ENCODE results near the gene AIFM2.

Gene AIFM2

DNA sequence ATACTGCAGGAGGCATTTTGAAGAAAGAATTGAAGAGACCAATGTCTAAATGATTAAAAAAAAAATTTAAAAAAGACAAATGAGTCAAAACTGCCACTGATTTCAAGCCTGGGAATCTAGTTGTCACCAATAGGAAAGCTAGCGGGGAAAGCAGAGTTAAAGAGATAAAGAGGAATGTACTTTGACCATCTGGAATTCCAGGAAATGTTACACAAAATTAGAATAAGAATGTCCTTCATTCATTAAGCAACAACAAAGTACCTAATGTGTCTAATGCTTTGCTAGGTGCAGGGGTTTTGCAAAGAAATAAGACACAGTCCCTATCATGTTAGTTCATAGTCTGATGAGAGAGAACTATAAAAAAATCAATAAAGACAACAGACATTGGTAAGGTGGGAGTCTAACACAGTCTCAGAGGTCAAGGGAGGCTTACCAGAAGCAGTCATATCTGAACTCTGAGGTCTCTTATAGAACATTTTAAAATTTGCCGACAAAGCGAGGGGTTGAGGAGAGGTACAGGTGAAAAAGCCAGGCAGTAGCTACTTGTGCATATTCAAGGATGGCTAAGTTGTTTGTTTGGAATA, 22.7 kb upstream of the AIFM2 start (continued):
- TF ChIP-seq, protein P1, sequence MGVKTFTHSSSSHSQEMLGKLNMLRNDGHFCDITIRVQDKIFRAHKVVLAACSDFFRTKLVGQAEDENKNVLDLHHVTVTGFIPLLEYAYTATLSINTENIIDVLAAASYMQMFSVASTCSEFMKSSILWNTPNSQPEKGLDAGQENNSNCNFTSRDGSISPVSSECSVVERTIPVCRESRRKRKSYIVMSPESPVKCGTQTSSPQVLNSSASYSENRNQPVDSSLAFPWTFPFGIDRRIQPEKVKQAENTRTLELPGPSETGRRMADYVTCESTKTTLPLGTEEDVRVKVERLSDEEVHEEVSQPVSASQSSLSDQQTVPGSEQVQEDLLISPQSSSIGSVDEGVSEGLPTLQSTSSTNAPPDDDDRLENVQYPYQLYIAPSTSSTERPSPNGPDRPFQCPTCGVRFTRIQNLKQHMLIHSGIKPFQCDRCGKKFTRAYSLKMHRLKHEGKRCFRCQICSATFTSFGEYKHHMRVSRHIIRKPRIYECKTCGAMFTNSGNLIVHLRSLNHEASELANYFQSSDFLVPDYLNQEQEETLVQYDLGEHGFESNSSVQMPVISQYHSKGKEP (tag by site-specific recombination; IDR thresholded peaks at IDR 0.05), result no peak
- TF ChIP-seq, protein P2, sequence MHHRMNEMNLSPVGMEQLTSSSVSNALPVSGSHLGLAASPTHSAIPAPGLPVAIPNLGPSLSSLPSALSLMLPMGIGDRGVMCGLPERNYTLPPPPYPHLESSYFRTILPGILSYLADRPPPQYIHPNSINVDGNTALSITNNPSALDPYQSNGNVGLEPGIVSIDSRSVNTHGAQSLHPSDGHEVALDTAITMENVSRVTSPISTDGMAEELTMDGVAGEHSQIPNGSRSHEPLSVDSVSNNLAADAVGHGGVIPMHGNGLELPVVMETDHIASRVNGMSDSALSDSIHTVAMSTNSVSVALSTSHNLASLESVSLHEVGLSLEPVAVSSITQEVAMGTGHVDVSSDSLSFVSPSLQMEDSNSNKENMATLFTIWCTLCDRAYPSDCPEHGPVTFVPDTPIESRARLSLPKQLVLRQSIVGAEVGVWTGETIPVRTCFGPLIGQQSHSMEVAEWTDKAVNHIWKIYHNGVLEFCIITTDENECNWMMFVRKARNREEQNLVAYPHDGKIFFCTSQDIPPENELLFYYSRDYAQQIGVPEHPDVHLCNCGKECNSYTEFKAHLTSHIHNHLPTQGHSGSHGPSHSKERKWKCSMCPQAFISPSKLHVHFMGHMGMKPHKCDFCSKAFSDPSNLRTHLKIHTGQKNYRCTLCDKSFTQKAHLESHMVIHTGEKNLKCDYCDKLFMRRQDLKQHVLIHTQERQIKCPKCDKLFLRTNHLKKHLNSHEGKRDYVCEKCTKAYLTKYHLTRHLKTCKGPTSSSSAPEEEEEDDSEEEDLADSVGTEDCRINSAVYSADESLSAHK (tag by site-specific recombination; IDR thresholded peaks at IDR 0.05), result no peak
- no peak for TF ChIP-seq ZNF174 (tag by site-specific recombination; IDR thresholded peaks at IDR 0.05)

GRCh38 chr10:70148516-70148915, 15.9 kb upstream of the AIFM2 start:
- H3K36me3 ChIP-seq (ENCODE audit: control insufficient read depth in 2 of 2, insufficient read depth in 1 of 2, low read length in 2 of 2), result peaks cover 25 to 63% of the 10 kb centered on the region in 2 experiments

DNA sequence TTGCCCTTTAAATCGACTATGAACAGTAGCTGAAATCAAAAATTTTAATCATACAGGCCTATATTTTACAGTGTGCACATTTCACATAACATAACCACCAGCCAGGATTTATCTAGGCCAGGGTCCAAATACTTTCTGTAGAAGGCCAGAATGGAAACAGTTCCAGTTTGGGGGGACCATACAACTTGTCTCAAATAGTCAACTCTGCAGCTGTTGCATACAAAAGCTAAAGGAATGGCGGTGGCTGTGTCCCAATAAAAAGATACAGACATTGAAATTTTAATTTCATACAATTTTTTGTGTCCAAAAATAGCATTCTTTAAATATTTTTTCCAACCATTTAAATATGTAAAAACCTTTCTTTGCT, 14.6 kb upstream of the AIFM2 start:
- H3K9me3 ChIP-seq (ENCODE audit: control insufficient read depth, insufficient read depth, low read depth, low read length), result no peaks in the 10 kb centered on the region
- no peak overlapping the region for H3K4me3 ChIP-seq (ENCODE audit: low read depth, low read length)
- TF ChIP-seq ZNF335 (tag by site-specific recombination; conservative IDR thresholded peaks at IDR 0.05) (peak; percentile 4; the same call in 1 of the 2 replicates), ZSCAN23 (tag by site-specific recombination; IDR thresholded peaks at IDR 0.05) (no peak), REST (tag by site-specific recombination; IDR thresholded peaks at IDR 0.05) (0 out of 2 replicates have a peak, but pooled peaks have one; percentile 13)
- H3K36me3 ChIP-seq (ENCODE audit: control insufficient read depth in 2 of 2, insufficient read depth in 1 of 2, low read length in 2 of 2), result peaks cover 13 to 51% of the 10 kb centered on the region in 2 experiments
- ChIA-PET CTCF (interaction anchor here (0.7 to 3.8 kb wide), 27 partner anchors 9 to 347 kb away, joined by 3 to 63 read pairs (median 5); partner anchors contain the start of gene AIFM2), POLR2A (interaction anchor here (1.0 to 3.6 kb wide), 11 partner anchors 11 to 217 kb away, joined by 3 to 81 read pairs (median 5); partner anchors contain the start of genes AIFM2 and SAR1A)
- peak overlapping the region; percentile 27 for H3K27ac ChIP-seq (ENCODE audit: extremely low read depth, low read depth, low read length)
- peaks cover 6% of the 10 kb centered on the region; the same call in 1 of the 2 replicates for H3K4me1 ChIP-seq (ENCODE audit: control insufficient read depth, insufficient read depth, low read length)

More at GRCh38 chr10:70148516-70148915, 15.9 kb upstream of the AIFM2 start:
- H3K27ac ChIP-seq (ENCODE audit: extremely low read depth, low read depth, low read length), result no peak overlapping the region
- TF ChIP-seq ZNF274 (IDR thresholded peaks at IDR 0.05; ENCODE audit: low read length) (no peak), ZNF274 (tag by site-specific recombination; IDR thresholded peaks at IDR 0.05; ENCODE audit: borderline replicate concordance) (no peak), ZNF837 (tag by site-specific recombination; IDR thresholded peaks at IDR 0.05) (peak; percentile 97), ZNF600 (tag by site-specific recombination; IDR thresholded peaks at IDR 0.05) (peak; percentile 78; the same call in 1 of the 2 replicates)
- ChIA-PET POLR2A (interaction anchor here (1.6 kb wide), 1 partner anchor 22 kb away, joined by 6 read pairs; the partner anchor contains the start of gene SAR1A), CTCF (interaction anchor here (0.7 to 1.2 kb wide), 2 partner anchors 66 to 89 kb away, joined by 3 read pairs; no protein-coding TSS in a partner anchor)
- H3K4me1 ChIP-seq (ENCODE audit: control insufficient read depth, insufficient read depth, low read length), result peaks cover 6% of the 10 kb centered on the region; the same call in 1 of the 2 replicates
- H3K4me3 ChIP-seq (ENCODE audit: low read depth, low read length), result no peak overlapping the region
- no peaks in the 10 kb centered on the region for H3K9me3 ChIP-seq (ENCODE audit: control insufficient read depth, insufficient read depth, low read depth, low read length)
